H1 (cell line): ENCODE measurements around the gene MAJIN. TPM values are rescaled to one million over a fixed set of nuclear protein-coding genes. Genes with fewer than 3 reads are reported as not detected.

Experiments
- ATF3 ChIP-seq: IDR thresholded peaks from 2 replicates; pipeline ENCODE4 v1.6.1; 2011; ENCODE audit warnings: low read depth, mild to moderate bottlenecking, low read length; ENCODE audit not compliant: insufficient read depth
- BACH1 ChIP-seq: IDR thresholded peaks from 2 replicates; pipeline ENCODE4 v1.6.1; 2012; ENCODE audit warnings: low read length, improper control_type of control experiment
- BRCA1 ChIP-seq: IDR thresholded peaks from 2 replicates; pipeline ENCODE4 v1.6.1; 2012; ENCODE audit warnings: low read depth, low read length, improper control_type of control experiment
- CTCF ChIP-seq, 3 experiments: IDR thresholded peaks; 1 replicate in 2 of 3; 2 replicates in 1 of 3; pipeline versions ENCODE4 v1.5.1 to v1.6.1; 2011; ENCODE audit warnings: low read length in 3 of 3, mild to moderate bottlenecking in 3 of 3, inconsistent platforms in 2 of 3, low read depth in 1 of 3, moderate library complexity in 1 of 3; ENCODE audit not compliant: insufficient read depth in 1 of 3; ENCODE audit errors: control extremely low read depth in 1 of 3
- EP300 ChIP-seq, 2 experiments: IDR thresholded peaks; 1 replicate in 1 of 2; 2 replicates in 1 of 2; pipeline ENCODE4 v1.6.1; 2011 to 2012; ENCODE audit warnings: low read depth in 2 of 2, low read length in 2 of 2, mild to moderate bottlenecking in 2 of 2, borderline replicate concordance in 1 of 2, inconsistent platforms in 1 of 2, moderate library complexity in 1 of 2
- EZH2 ChIP-seq: fragments of 200-600 bp; sonication (generic); IDR thresholded peaks from 2 replicates; pipeline ENCODE4 v1.7.1; 2012; ENCODE audit warnings: low read depth, mild to moderate bottlenecking, moderate library complexity, low read length, inconsistent platforms; ENCODE audit not compliant: severe bottlenecking
- HDAC6 ChIP-seq: IDR thresholded peaks from one replicate; pipeline ENCODE4 v1.7.1; 2012; ENCODE audit warnings: low read depth, mild to moderate bottlenecking, inconsistent platforms, low read length, moderate library complexity
- KDM5A ChIP-seq: fragments of 200-600 bp; IDR thresholded peaks from 2 replicates; pipeline ENCODE4 v1.7.1; 2012; ENCODE audit warnings: mild to moderate bottlenecking, low read length, inconsistent platforms, mixed read lengths
- RAD21 ChIP-seq, 2 experiments: IDR thresholded peaks in 1 of 2; conservative IDR thresholded peaks in 1 of 2; 2 replicates each; pipeline ENCODE4 v1.6.1; 2011; ENCODE audit warnings: low read depth in 2 of 2, low read length in 2 of 2, improper control_type of control experiment in 1 of 2, inconsistent platforms in 1 of 2, mild to moderate bottlenecking in 1 of 2, moderate library complexity in 1 of 2
- RXRA ChIP-seq: IDR thresholded peaks from 2 replicates; pipeline ENCODE4 v1.6.1; 2011; ENCODE audit warnings: low read depth, mild to moderate bottlenecking, low read length, moderate library complexity; ENCODE audit not compliant: insufficient read depth
- SIN3A ChIP-seq, 2 experiments: IDR thresholded peaks in 1 of 2; conservative IDR thresholded peaks in 1 of 2; 2 replicates each; pipeline ENCODE4 v1.6.1; 2011 to 2012; ENCODE audit warnings: low read length in 2 of 2, improper control_type of control experiment in 1 of 2, low read depth in 1 of 2, mild to moderate bottlenecking in 1 of 2
- SP2 ChIP-seq: IDR thresholded peaks from 2 replicates; pipeline ENCODE4 v1.6.1; 2012; ENCODE audit warnings: mild to moderate bottlenecking, low read length, inconsistent platforms
- SRF ChIP-seq: IDR thresholded peaks from 2 replicates; pipeline ENCODE4 v1.6.1; 2011; ENCODE audit warnings: mild to moderate bottlenecking, low read depth, low read length, moderate library complexity
- TBP ChIP-seq: IDR thresholded peaks from 2 replicates; pipeline ENCODE4 v1.6.1; 2011; ENCODE audit warnings: low read depth, low read length, improper control_type of control experiment
- TCF12 ChIP-seq: IDR thresholded peaks from 2 replicates; pipeline ENCODE4 v1.6.1; 2011; ENCODE audit warnings: low read depth, mild to moderate bottlenecking, low read length
- TEAD4 ChIP-seq: IDR thresholded peaks from 2 replicates; pipeline ENCODE4 v1.6.1; 2012; ENCODE audit warnings: low read depth, low read length, inconsistent platforms, mixed read lengths
- USF2 ChIP-seq: IDR thresholded peaks from 2 replicates; pipeline ENCODE4 v1.6.1; 2011; ENCODE audit warnings: low read length, improper control_type of control experiment
- polyA plus RNA-seq, 7 experiments: library from polyadenylated mRNA; depleted of rRNA in 3 of 7; stranded (reverse) in 5 of 7; unstranded in 2 of 7; fragments of >200 nt in 5 of 7; fragments of 200-250 nt in 2 of 7; gene quantifications; 1 replicate in 5 of 7; 2 replicates in 1 of 7; 4 replicates in 1 of 7; pipeline versions ENCODE4 v1.2.1 to v1.2.3, GENCODE V29; 2011 to 2013; ENCODE audit warnings: missing spikeins in 2 of 7, mixed read lengths in 2 of 7
- total RNA-seq: library from RNA; stranded (reverse); fragmentation: NEBNext Ultra II Directional; extraction: Animal tissue kit (Norgen Biotek cat#: 25700); gene quantifications from 2 replicates; pipeline ENCODE4 v1.2.1, GENCODE V29; 2021

MAJIN gene
- total and polyA plus RNA-seq, 2 of the 8 experiments (the other 6 are each of a cell fraction or from before 2014, with no cell fraction given), result not detected

- TF ChIP-seq SRF (peak; percentile 69), KDM5A (no peak), BACH1 (no peak), HDAC6 (no peak), EP300 (IDR thresholded peaks at IDR 0.05; ENCODE audit: borderline replicate concordance in 1 of 2, low read depth in 2 of 2, low read length in 2 of 2) (no peak), ATF3 (no peak), USF2 (peak; percentile 57), TEAD4 (no peak), TCF12 (0 out of 2 replicates have a peak, but pooled peaks have one; percentile 54), BRCA1 (no peak), TBP (peak; percentile 80), EZH2 (no peak), SIN3A (conservative IDR thresholded peaks at IDR 0.05 in 1 of 2, IDR thresholded peaks at IDR 0.05 in 1 of 2; ENCODE audit: low read depth in 1 of 2, low read length in 2 of 2) (peak; percentile 47 to 81; a peak in 2 of 4 replicates), CTCF (IDR thresholded peaks at IDR 0.05; ENCODE audit: control extremely low read depth in 1 of 3, insufficient read depth in 1 of 3, low read depth in 1 of 3, low read length in 3 of 3) (peak; percentile 72 to 97 (median 82)), SP2 (no peak), RAD21 (IDR thresholded peaks at IDR 0.05 in 1 of 2, conservative IDR thresholded peaks at IDR 0.05 in 1 of 2; ENCODE audit: low read depth in 2 of 2, low read length in 2 of 2) (peak; percentile 69 to 77), RXRA (no peak)
Measured at GRCh38 chr11:64996710-64997380, 24.9 kb upstream of the MAJIN start, which contains the start of gene BATF2 (continued).
